Vagina (tissue), 2 donors: ENCODE data around the gene TTC23. TPM values are rescaled to one million over a fixed set of nuclear protein-coding genes. Genes with fewer than 3 reads are reported as not detected.

ENCODE experiments used
- DNase-seq, 2 donors: peaks; one replicate each; pipeline ENCODE4 v3.0.0-alpha.2; 2017; ENCODE audit errors: extremely low spot score in 2 of 2
- H3K27ac ChIP-seq: fragments of 200-600 bp; sonication (generic); one replicate; pipeline ENCODE4 v1.5.1; 2019
- H3K27me3 ChIP-seq: fragments of 200-600 bp; sonication (generic); one replicate; pipeline ENCODE4 v1.5.1; 2019
- H3K36me3 ChIP-seq, 2 donors: fragments of 200-600 bp; sonication (generic); one replicate each; pipeline ENCODE4 v1.5.1; 2017 to 2019
- H3K4me1 ChIP-seq: fragments of 200-600 bp; sonication (generic); one replicate; pipeline ENCODE4 v1.5.1; 2019
- H3K4me3 ChIP-seq, 2 donors: fragments of 200-600 bp; sonication (generic); 1 replicate in 1 of 2; 2 replicates in 1 of 2; pipeline ENCODE4 v1.5.1; 2016 to 2019
- H3K9me3 ChIP-seq: fragments of 200-600 bp; sonication (generic); one replicate; pipeline ENCODE4 v1.5.1; 2019
- CTCF ChIP-seq, 3 experiments: fragments of 450-650 bp in 2 of 3; fragments of 200-600 bp in 1 of 3; sonication (generic) in 1 of 3; IDR thresholded peaks; one replicate each; pipeline ENCODE4 v1.5.1; 2017 to 2019; ENCODE audit warnings: antibody characterized with exemption in 3 of 3, mild to moderate bottlenecking in 2 of 3, moderate library complexity in 2 of 3
- POLR2A ChIP-seq, 2 donors: fragments of 450-650 bp; IDR thresholded peaks; one replicate each; pipeline ENCODE4 v1.6.1; 2017; ENCODE audit warnings: antibody characterized with exemption in 2 of 2, mild to moderate bottlenecking in 2 of 2, moderate library complexity in 2 of 2
- POLR2AphosphoS5 ChIP-seq, 2 donors: sonication (generic); formaldehyde crosslinking; IDR thresholded peaks; one replicate each; pipeline ENCODE4 v1.9.0; 2017; ENCODE audit warnings: antibody characterized with exemption in 2 of 2, mild to moderate bottlenecking in 2 of 2, low read depth in 1 of 2; ENCODE audit not compliant: insufficient read depth in 1 of 2
- intact Hi-C: fragments of 100-400 bp; cut with DNase I; formaldehyde crosslinking; loops from one replicate; pipeline ENCODE4 v1.15.1; 2023
- total RNA-seq: library from RNA; depleted of rRNA; stranded (reverse); fragments of >200 nt; gene quantifications from one replicate; pipeline ENCODE4 v1.2.3, GENCODE V29; 2016

Gene TTC23
- total RNA-seq, 1 donor from 2014 or later, result 64.1 TPM

- H3K4me1 ChIP-seq, result peaks cover 5% of the 10 kb centered on the region
- no peak for TF ChIP-seq POLR2A (IDR thresholded peaks at IDR 0.05)
- no peak for TF ChIP-seq CTCF (IDR thresholded peaks at IDR 0.05)
- no peak for DNase-seq
- no peaks in the 10 kb centered on the region for H3K9me3 ChIP-seq
- H3K27me3 ChIP-seq, result no peaks in the 10 kb centered on the region
- no peak overlapping the region for H3K27ac ChIP-seq
- intact Hi-C loops, result no loop called here
- no peak overlapping the region for H3K4me3 ChIP-seq
- H3K36me3 ChIP-seq, result no peaks in the 10 kb centered on the region
Measured at GRCh38 chr15:99096894-99097426, 152.4 kb downstream of the TTC23 start.

GRCh38 chr15:99096173-99096893 lies 153.0 kb downstream of the TTC23 start:
- peaks cover 5% of the 10 kb centered on the region for H3K4me1 ChIP-seq
- TF ChIP-seq CTCF (IDR thresholded peaks at IDR 0.05), result no peak
- no peak for TF ChIP-seq POLR2AphosphoS5 (IDR thresholded peaks at IDR 0.05; ENCODE audit: insufficient read depth in 1 of 2, low read depth in 1 of 2)
- no peak for TF ChIP-seq POLR2A (IDR thresholded peaks at IDR 0.05)
- H3K9me3 ChIP-seq, result no peaks in the 10 kb centered on the region
- no peak overlapping the region for H3K4me3 ChIP-seq
- H3K36me3 ChIP-seq, result no peaks in the 10 kb centered on the region
- peak in 1 of 2 donors; percentile 84 for DNase-seq
- no peaks in the 10 kb centered on the region for H3K27me3 ChIP-seq
- H3K27ac ChIP-seq, result no peak overlapping the region
- intact Hi-C loops, result no loop called here

GRCh38 chr15:99095626-99096025 lies 153.8 kb downstream of the TTC23 start:
- Histone ChIP-seq H3K36me3 (no peaks in the 10 kb centered on the region), H3K9me3 (no peaks in the 10 kb centered on the region), H3K27me3 (no peaks in the 10 kb centered on the region), H3K27ac (no peak overlapping the region), H3K4me1 (peaks cover 5% of the 10 kb centered on the region), H3K4me3 (no peak overlapping the region)
- no peak for DNase-seq
- no peak for TF ChIP-seq POLR2A (IDR thresholded peaks at IDR 0.05)
- no peak for TF ChIP-seq POLR2AphosphoS5 (IDR thresholded peaks at IDR 0.05; ENCODE audit: insufficient read depth in 1 of 2, low read depth in 1 of 2)
- TF ChIP-seq CTCF (IDR thresholded peaks at IDR 0.05), result no peak
- intact Hi-C loops, result no loop called here

- no peaks in the 10 kb centered on the region for H3K4me1 ChIP-seq
- no peak for DNase-seq
- H3K4me3 ChIP-seq, result no peak overlapping the region
- H3K9me3 ChIP-seq, result no peaks in the 10 kb centered on the region
- intact Hi-C loops, result no loop called here
- H3K27ac ChIP-seq, result no peak overlapping the region
- H3K36me3 ChIP-seq, result no peaks in the 10 kb centered on the region
- TF ChIP-seq POLR2AphosphoS5 (IDR thresholded peaks at IDR 0.05; ENCODE audit: insufficient read depth in 1 of 2, low read depth in 1 of 2) (no peak), POLR2A (IDR thresholded peaks at IDR 0.05) (no peak), CTCF (IDR thresholded peaks at IDR 0.05) (no peak)
- no peaks in the 10 kb centered on the region for H3K27me3 ChIP-seq
Measured at GRCh38 chr15:99092554-99093172, 156.7 kb downstream of the TTC23 start.

- intact Hi-C loops, result no loop called here
- Histone ChIP-seq H3K4me1 (no peaks in the 10 kb centered on the region), H3K27ac (no peak overlapping the region), H3K36me3 (no peaks in the 10 kb centered on the region), H3K9me3 (no peaks in the 10 kb centered on the region), H3K27me3 (no peaks in the 10 kb centered on the region), H3K4me3 (no peak overlapping the region)
- TF ChIP-seq POLR2A (IDR thresholded peaks at IDR 0.05) (no peak), CTCF (IDR thresholded peaks at IDR 0.05) (no peak), POLR2AphosphoS5 (IDR thresholded peaks at IDR 0.05; ENCODE audit: insufficient read depth in 1 of 2, low read depth in 1 of 2) (no peak)
- no peak for DNase-seq
Measured at GRCh38 chr15:99090938-99091337, 158.4 kb downstream of the TTC23 start.
